Astrocyte (in vitro differentiated cells and primary cell): ENCODE data around the gene FBXO22.

Experiments
- CTCF ChIP-seq: IDR thresholded peaks from 2 replicates; pipeline ENCODE4 v1.5.1; 2011; ENCODE audit warnings: low read depth, mild to moderate bottlenecking, inconsistent platforms, low read length, moderate library complexity; ENCODE audit not compliant: insufficient read depth
- EZH2 ChIP-seq: IDR thresholded peaks from 2 replicates; pipeline ENCODE4 v1.6.1; 2012; ENCODE audit warnings: mild to moderate bottlenecking, low read length, inconsistent platforms; ENCODE audit not compliant: insufficient read depth

GRCh38 chr15:75952525-75952924, 48.8 kb downstream of the FBXO22 start:
- TF ChIP-seq CTCF (no peak), EZH2 (no peak)
